PC-3 (cell line): ENCODE measurements around the gene SERPINE2. TPM values are rescaled to one million over a fixed set of nuclear protein-coding genes. Genes with fewer than 3 reads are reported as not detected.

Experiments
- ATAC-seq: fragments of 200-7000 bp; cut with Tn5 transposase; 2 replicates; pipeline ENCODE4 v1.9.1; 2020; ENCODE audit warnings: mild to moderate bottlenecking, moderate library complexity
- BruUV-seq: library from RNA; stranded (reverse); fragments of 400-500 nt; replicated peaks from 2 replicates; lab custom pipeline; 2021; lab: Mats Ljungman, UMichigan
- CTCF ChIA-PET: fragments of 300-600 bp; sonication (Branson Sonifier 250); formaldehyde crosslinking; loops from one replicate; lab custom pipeline; 2022; ENCODE audit warnings: antibody characterized with exemption; lab: Charles Lee
- POLR2A ChIA-PET: fragments of 300-600 bp; sonication (Branson Sonifier 250); formaldehyde crosslinking; loops from one replicate; lab custom pipeline; 2022; ENCODE audit warnings: antibody characterized with exemption; ENCODE audit not compliant: unreplicated experiment; lab: Charles Lee
- DNase-seq: peaks from one replicate; pipeline ENCODE4 v3.0.0-alpha.2; 2015
- H2AFZ ChIP-seq: fragments of 300-600 bp; sonication (generic); 2 replicates; pipeline ENCODE4 v1.6.0; 2016; ENCODE audit warnings: antibody characterized with exemption, low read length
- H3F3A ChIP-seq: fragments of 300-600 bp; sonication (generic); one replicate; pipeline ENCODE4 v1.6.0; 2017; ENCODE audit warnings: antibody characterized with exemption, low read length, control low read depth, mild to moderate bottlenecking; ENCODE audit not compliant: unreplicated experiment
- H3K27ac ChIP-seq: fragments of 300-600 bp; sonication (generic); 2 replicates; pipeline ENCODE4 v1.5.1; 2016; ENCODE audit warnings: mild to moderate bottlenecking, low read length
- H3K27me3 ChIP-seq: fragments of 300-600 bp; sonication (generic); 2 replicates; pipeline ENCODE4 v1.6.1; 2016; ENCODE audit warnings: low read length, mixed read lengths
- H3K36me3 ChIP-seq: fragments of 300-600 bp; sonication (generic); 2 replicates; pipeline ENCODE4 v1.6.1; 2016; ENCODE audit warnings: low read depth, mixed run types, low read length, mixed read lengths
- H3K4me1 ChIP-seq: fragments of 300-600 bp; sonication (generic); 2 replicates; pipeline ENCODE4 v1.5.1; 2016; ENCODE audit warnings: low read length; ENCODE audit not compliant: insufficient read depth
- H3K4me2 ChIP-seq: fragments of 300-600 bp; sonication (generic); 2 replicates; pipeline ENCODE4 v1.6.0; 2016; ENCODE audit warnings: low read length
- H3K4me3 ChIP-seq: fragments of 300-600 bp; sonication (generic); 2 replicates; pipeline ENCODE4 v1.5.1; 2016; ENCODE audit warnings: mild to moderate bottlenecking, low read length, mixed read lengths
- H3K79me2 ChIP-seq: fragments of 300-600 bp; sonication (generic); 2 replicates; pipeline ENCODE4 v1.6.1; 2017; ENCODE audit warnings: low read length, mixed read lengths
- H3K9ac ChIP-seq: fragments of 300-600 bp; sonication (generic); 2 replicates; pipeline ENCODE4 v1.6.0; 2016; ENCODE audit warnings: mild to moderate bottlenecking, low read length
- H3K9me2 ChIP-seq: fragments of 300-600 bp; sonication (generic); replicated peaks from 2 replicates; pipeline ENCODE4 v1.6.1; 2016; ENCODE audit warnings: mixed run types, low read length, mixed read lengths
- H3K9me3 ChIP-seq: fragments of 300-600 bp; sonication (generic); 2 replicates; pipeline ENCODE4 v1.6.1; 2016; ENCODE audit warnings: low read length, mixed read lengths
- H4K20me1 ChIP-seq: fragments of 300-600 bp; sonication (generic); 2 replicates; pipeline ENCODE4 v1.6.1; 2016; ENCODE audit warnings: low read length, mixed read lengths
- EZH2 ChIP-seq: fragments of 300-600 bp; sonication (generic); IDR thresholded peaks from one replicate; pipeline ENCODE4 v1.6.1; 2017; ENCODE audit warnings: antibody characterized with exemption, mild to moderate bottlenecking, low read length; ENCODE audit not compliant: unreplicated experiment
- EZH2phosphoT487 ChIP-seq: fragments of 300-600 bp; sonication (generic); IDR thresholded peaks from 2 replicates; pipeline ENCODE4 v1.6.1; 2018; ENCODE audit warnings: mild to moderate bottlenecking, antibody characterized with exemption, low read length, borderline replicate concordance
- intact Hi-C: fragments of 100-400 bp; cut with micrococcal nuclease; formaldehyde crosslinking; loops from 2 replicates; pipeline ENCODE4 v1.9.0; 2023
- total RNA-seq: library from RNA; depleted of rRNA; stranded (reverse); fragments of >200 nt; gene quantifications from 2 replicates; pipeline ENCODE4 v1.2.3, GENCODE V29; 2014
- TF ChIP-seq, protein P1 (sequence below): fragments of 300-600 bp; sonication (generic); conservative IDR thresholded peaks from 2 replicates; pipeline ENCODE4 v1.5.1; 2017; ENCODE audit warnings: antibody characterized with exemption, low read depth, mild to moderate bottlenecking, low read length

Gene SERPINE2
- total RNA-seq, 1 experiment from 2014 or later, result 17.1 TPM

DNA sequence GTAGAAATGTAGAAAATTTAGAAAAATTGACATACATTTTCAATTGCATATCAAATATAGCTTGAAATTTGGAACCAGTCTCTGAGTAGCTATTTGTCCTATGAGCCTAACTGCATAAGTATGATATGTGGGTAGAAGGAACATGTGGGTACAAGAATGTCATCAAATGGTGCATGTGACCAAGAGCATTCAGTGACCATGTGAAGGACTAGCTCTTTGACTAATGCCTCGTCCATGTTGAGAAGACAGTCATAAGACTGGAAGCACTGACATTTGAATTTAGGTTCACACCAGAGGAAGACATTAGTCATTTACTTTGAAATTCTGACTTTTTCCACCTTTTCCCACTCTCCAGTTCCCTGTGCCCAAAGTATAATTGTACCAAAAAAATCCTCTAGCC is 69.2 kb downstream of the SERPINE2 start:
- Histone ChIP-seq H3K27me3 (no peaks in the 10 kb centered on the region), H3K27ac (no peak overlapping the region), H3K4me1 (peaks cover 15% of the 10 kb centered on the region), H4K20me1 (no peaks in the 10 kb centered on the region), H3K9ac (no peak overlapping the region), H3F3A (no peaks in the 10 kb centered on the region), H3K9me2 (no peaks in the 10 kb centered on the region), H2AFZ (no peak overlapping the region), H3K9me3 (no peaks in the 10 kb centered on the region), H3K36me3 (peaks cover 11% of the 10 kb centered on the region), H3K4me2 (no peak overlapping the region), H3K79me2 (0 out of 2 replicates have a peak, but pooled peaks cover 3% of the 10 kb centered on the region), H3K4me3 (no peak overlapping the region)
- DNase-seq (no peak), ATAC-seq (peak; percentile 28; the same call in 1 of the 2 replicates)
- intact Hi-C loops, result loop anchor here (1.0 to 10.0 kb wide), 7 partner anchors 19 to 805 kb away; no protein-coding TSS in a partner anchor
- BruUV-seq, result no TSS peak
- POLR2A ChIA-PET, result no interaction called here
- CTCF ChIA-PET, result interaction anchor here (0.6 to 2.2 kb wide), 11 partner anchors 9 to 1072 kb away, joined by 3 to 26 read pairs (median 4); no protein-coding TSS in a partner anchor
- no peak for TF ChIP-seq EZH2phosphoT487
- TF ChIP-seq, protein P1, sequence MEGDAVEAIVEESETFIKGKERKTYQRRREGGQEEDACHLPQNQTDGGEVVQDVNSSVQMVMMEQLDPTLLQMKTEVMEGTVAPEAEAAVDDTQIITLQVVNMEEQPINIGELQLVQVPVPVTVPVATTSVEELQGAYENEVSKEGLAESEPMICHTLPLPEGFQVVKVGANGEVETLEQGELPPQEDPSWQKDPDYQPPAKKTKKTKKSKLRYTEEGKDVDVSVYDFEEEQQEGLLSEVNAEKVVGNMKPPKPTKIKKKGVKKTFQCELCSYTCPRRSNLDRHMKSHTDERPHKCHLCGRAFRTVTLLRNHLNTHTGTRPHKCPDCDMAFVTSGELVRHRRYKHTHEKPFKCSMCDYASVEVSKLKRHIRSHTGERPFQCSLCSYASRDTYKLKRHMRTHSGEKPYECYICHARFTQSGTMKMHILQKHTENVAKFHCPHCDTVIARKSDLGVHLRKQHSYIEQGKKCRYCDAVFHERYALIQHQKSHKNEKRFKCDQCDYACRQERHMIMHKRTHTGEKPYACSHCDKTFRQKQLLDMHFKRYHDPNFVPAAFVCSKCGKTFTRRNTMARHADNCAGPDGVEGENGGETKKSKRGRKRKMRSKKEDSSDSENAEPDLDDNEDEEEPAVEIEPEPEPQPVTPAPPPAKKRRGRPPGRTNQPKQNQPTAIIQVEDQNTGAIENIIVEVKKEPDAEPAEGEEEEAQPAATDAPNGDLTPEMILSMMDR, result no peak
- no peak for TF ChIP-seq EZH2

DNA sequence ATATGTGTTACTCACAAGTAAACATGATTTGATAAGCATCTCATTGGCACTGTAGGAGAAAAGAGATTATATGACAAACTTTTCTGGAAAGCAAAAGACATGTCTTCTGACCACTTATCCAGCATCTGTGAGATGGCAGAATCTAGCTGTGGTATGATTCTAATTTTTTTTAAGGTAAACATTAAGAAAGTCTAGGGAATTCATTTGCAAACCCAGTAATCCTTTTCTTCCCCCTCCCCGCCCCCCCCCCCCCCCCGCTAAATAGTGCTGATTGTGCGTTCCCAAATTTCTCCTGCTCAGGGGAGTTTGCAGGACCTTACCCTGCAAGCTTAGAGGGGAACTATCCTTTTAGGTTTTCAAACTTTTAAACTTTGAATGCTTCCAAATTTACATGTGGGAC is 69.8 kb downstream of the SERPINE2 start:
- ATAC-seq, result no peak
- Histone ChIP-seq H3K9me2 (no peaks in the 10 kb centered on the region), H3K27me3 (no peaks in the 10 kb centered on the region), H3F3A (no peaks in the 10 kb centered on the region), H3K79me2 (0 out of 2 replicates have a peak, but pooled peaks cover 3% of the 10 kb centered on the region), H2AFZ (no peak overlapping the region), H3K4me3 (no peak overlapping the region), H3K4me2 (no peak overlapping the region), H3K27ac (no peak overlapping the region), H3K36me3 (peaks cover 11% of the 10 kb centered on the region), H4K20me1 (no peaks in the 10 kb centered on the region), H3K9me3 (no peaks in the 10 kb centered on the region), H3K4me1 (peaks cover 15% of the 10 kb centered on the region), H3K9ac (no peak overlapping the region)
- BruUV-seq, result no TSS peak
- intact Hi-C loops, result no loop called here
- TF ChIP-seq, protein P1, result no peak
- no peak for TF ChIP-seq EZH2phosphoT487
- no peak for TF ChIP-seq EZH2
- ChIA-PET CTCF (interaction anchor here (1.0 to 2.2 kb wide), 4 partner anchors 8 to 315 kb away, joined by 4 to 26 read pairs (median 12); no protein-coding TSS in a partner anchor), POLR2A (no interaction called here)
- peak; percentile 32 for DNase-seq

DNA sequence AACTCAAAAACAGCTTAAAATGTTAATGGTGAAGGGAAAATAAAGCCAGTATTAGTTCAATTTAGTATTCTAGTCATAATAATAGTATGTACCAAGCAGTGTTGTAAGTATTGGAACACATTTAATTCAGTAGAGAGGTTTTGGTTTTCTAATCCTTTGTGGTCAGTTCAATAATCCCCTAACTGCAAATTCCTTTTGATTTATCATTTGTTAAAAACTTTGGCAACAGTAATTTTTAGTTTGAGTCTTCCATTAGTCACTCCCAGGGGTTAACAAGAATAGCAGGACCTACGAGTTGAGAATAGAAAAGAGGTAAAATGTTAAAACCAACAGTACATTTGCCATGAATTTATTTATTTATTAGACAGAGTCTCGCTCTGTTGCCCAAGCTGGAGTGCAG is 71.1 kb downstream of the SERPINE2 start:
- no peak overlapping the region for H3K27ac ChIP-seq
- intact Hi-C loops, result no loop called here

More for the DNA sequence above, 71.1 kb downstream of the SERPINE2 start:
- H3K27me3 ChIP-seq, result no peaks in the 10 kb centered on the region
- no peaks in the 10 kb centered on the region for H3F3A ChIP-seq
- H3K9me3 ChIP-seq, result no peaks in the 10 kb centered on the region
- POLR2A ChIA-PET, result no interaction called here
- CTCF ChIA-PET, result no interaction called here
- H3K79me2 ChIP-seq, result peaks cover 14% of the 10 kb centered on the region
- H3K9ac ChIP-seq, result no peak overlapping the region
- no peaks in the 10 kb centered on the region for H3K9me2 ChIP-seq
- H4K20me1 ChIP-seq, result no peaks in the 10 kb centered on the region
- BruUV-seq, result no TSS peak
- H3K4me1 ChIP-seq, result peaks cover 15% of the 10 kb centered on the region
- H3K36me3 ChIP-seq, result peaks cover 17% of the 10 kb centered on the region
- TF ChIP-seq EZH2 (no peak), EZH2phosphoT487 (no peak)
- TF ChIP-seq, protein P1, result no peak
- peak; percentile 35 for ATAC-seq
- H3K4me2 ChIP-seq, result 0 out of 2 replicates have a peak overlapping the region, but pooled peaks have one; percentile 23
- H3K4me3 ChIP-seq, result no peak overlapping the region
- peak; percentile 67 for DNase-seq
- no peak overlapping the region for H2AFZ ChIP-seq
